GM18508 (cell line): ENCODE results near the gene RGS12.

Experiments used
- ATAC-seq: cut with Tn5 transposase; IDR thresholded peaks from one replicate; pipeline ENCODE4 v1.9.1; 2021; ENCODE audit warnings: moderate number of reproducible peaks; ENCODE audit not compliant: insufficient read depth, unreplicated experiment

Gene RGS12, protein sequence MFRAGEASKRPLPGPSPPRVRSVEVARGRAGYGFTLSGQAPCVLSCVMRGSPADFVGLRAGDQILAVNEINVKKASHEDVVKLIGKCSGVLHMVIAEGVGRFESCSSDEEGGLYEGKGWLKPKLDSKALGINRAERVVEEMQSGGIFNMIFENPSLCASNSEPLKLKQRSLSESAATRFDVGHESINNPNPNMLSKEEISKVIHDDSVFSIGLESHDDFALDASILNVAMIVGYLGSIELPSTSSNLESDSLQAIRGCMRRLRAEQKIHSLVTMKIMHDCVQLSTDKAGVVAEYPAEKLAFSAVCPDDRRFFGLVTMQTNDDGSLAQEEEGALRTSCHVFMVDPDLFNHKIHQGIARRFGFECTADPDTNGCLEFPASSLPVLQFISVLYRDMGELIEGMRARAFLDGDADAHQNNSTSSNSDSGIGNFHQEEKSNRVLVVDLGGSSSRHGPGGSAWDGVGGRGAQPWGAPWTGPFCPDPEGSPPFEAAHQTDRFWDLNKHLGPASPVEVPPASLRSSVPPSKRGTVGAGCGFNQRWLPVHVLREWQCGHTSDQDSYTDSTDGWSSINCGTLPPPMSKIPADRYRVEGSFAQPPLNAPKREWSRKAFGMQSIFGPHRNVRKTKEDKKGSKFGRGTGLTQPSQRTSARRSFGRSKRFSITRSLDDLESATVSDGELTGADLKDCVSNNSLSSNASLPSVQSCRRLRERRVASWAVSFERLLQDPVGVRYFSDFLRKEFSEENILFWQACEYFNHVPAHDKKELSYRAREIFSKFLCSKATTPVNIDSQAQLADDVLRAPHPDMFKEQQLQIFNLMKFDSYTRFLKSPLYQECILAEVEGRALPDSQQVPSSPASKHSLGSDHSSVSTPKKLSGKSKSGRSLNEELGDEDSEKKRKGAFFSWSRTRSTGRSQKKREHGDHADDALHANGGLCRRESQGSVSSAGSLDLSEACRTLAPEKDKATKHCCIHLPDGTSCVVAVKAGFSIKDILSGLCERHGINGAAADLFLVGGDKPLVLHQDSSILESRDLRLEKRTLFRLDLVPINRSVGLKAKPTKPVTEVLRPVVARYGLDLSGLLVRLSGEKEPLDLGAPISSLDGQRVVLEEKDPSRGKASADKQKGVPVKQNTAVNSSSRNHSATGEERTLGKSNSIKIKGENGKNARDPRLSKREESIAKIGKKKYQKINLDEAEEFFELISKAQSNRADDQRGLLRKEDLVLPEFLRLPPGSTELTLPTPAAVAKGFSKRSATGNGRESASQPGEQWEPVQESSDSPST (N-terminal part only)

GRCh38 chr4:3292571-3293400, at the start of gene RGS12:
Gene RGS12, plus strand, starts transcription at chr4:3293021. Its CDS starts 23,150 bp downstream, at chr4:3316171.
- ATAC-seq = no peak

GRCh38 chr4:3243136-3243780, 49.6 kb upstream of the RGS12 start:
- ATAC-seq = no peak

- ATAC-seq = no peak
Measured at GRCh38 chr4:3244002-3244401, 48.8 kb upstream of the RGS12 start.

DNA sequence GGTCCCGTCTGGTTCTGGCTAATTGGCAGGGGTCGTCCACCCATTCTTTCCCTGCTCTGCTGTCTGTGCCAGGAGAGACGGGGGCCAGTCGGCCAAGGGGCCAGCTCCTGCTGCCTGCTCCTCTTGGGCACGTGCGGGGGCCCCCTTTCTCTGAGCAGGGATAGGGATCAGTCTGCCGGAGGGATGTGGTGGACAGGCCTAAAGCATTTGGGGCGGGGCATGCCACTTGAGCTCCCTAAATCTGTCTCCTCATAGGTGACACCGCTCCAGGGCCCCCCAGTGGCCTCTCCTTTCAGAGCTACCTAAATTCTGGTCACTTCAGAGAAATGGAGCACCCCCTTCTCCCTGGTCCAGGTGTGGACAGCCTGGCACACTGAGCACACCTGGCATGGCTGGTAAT, 48.1 kb upstream of the RGS12 start:
- ATAC-seq = no peak

DNA sequence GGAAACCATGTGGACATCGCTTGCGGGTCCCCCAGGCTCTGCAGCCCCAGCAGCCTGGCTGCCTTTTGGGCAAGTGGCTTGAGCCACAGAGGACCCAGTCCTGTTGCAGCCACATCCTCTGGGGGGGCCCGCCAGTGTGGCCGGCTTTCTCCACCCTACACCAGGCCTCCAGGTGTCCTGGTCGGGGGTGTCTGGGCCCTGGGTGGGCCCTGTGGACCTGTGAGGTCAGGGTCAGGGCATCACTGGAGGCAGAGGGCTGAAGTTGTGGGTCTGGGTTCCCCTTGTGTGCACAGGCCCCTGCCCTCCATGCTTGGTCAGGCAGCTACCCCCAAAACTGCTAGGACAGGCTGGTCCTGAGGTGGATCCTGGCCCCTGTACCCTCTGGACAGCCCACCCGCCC, 47.1 kb upstream of the RGS12 start:
- ATAC-seq = no peak

DNA sequence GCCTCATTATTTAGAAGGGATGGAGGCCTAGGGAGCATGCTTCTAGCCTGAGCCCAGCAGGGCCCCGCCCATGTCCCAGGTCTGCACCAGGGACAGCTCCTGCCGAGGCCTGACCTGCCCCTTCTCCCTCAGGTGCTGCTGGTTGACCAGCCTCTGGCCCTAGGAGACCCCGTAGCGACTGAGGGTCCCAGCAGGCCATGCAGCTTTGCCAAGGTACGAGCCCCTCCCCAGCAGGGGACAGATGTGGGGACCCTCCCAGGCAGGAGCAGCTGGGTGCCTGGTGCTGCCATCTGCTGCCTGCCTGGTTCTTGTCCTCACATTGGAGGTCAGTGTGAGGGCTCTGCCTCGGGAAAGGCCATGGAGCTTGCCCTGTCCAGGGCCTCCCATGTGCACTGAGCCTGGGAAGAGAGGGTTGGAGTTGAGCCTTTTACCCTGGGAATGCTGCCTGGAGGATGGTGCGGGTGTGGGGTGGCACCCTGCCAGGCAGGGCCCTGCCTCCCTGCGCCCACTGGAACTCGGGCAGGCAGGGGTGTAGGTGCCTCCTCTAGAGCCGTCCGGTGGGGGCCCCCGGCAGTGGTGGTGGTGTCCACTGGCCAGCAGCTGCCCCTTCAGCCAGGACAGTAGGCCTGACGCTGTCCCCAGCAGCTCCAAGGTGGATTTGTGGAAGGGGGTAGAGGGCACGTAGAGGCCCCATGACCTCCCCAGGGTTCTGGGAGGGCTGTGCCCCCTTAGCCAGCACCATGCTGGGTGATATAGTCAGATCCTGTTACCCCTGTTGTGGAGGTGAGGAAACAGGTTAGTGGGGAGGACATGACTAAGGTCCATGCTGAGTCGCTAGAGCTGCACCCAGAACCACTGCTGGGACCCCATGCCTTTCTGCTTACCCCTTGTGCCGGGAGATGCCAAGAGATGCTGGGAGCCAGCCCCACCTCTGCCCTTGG, 46.1 kb upstream of the RGS12 start:
- ATAC-seq = no peak

DNA sequence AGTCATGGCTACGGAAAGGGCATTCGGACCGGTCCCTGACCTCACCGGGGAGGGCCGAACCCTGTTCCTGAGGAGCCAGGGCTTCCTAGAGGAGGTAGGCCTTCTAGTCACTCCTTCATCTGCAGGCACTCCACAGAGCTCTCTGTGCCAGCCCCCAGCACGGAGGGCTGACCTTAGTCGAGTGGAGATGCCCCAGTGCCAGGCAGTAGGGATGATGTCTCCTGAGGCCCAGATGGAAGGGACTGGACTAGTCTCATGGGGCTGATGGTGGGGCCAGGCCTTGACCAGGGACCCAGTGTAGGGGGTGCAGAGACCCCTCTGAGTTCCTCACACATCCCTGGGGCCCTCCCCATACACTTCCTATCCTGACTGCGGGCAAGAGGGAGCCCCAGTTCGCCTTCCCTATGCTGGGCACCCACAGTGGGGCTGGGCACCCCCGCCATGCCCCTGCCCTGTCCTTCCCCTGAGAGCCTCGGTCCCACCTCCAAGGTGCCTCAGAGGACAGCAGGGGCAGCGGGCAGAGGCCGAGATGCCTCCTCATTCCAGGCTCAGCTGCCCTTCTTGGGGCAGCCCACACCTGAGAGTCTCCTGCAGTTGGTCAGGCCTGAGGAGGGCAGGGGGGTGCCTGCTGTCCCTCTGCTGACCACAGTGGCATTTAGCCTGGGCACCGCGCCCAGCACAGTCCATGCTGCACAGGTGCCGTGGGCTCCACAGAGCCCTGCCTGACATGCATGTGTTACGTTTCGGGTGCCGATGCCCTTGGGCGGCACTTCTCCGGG, 45.2 kb upstream of the RGS12 start:
- no peak for ATAC-seq

- ATAC-seq = no peak
Measured at GRCh38 chr4:3248178-3248480, 44.7 kb upstream of the RGS12 start.

- no peak for ATAC-seq
Measured at GRCh38 chr4:3248811-3249661, 43.8 kb upstream of the RGS12 start, which contains the start of gene MSANTD1. Gene MSANTD1, plus strand, starts transcription at chr4:3249159. Its CDS starts 64 bp downstream, at chr4:3249223.

GRCh38 chr4:3249711-3250437, 42.9 kb upstream of the RGS12 start:
- no peak for ATAC-seq

DNA sequence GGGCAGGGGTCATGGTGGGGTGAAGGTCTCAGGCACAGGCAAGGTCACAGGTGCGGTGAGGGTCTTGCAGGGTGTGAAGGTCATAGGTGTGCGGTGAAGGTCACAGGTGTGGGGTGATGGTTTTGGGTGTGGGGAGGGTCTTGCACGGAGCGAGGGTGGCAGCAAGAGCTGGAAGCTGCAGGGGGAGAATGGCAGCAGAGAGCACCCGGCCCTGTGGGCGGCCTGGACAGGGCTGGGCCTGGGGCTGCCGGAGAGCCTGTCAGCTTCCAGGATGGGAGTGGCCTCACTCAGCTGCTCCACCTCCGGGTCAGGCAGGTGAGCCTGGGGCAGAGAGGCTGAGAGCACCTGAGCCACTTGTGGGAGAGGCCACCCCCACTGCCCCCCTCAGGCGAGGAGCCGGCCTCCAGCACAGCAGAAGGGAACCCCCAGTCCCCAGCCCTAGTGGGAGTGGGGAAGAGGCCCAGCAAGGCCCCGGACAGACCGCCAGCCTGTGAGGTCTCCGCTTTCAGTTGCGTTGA, 42.3 kb upstream of the RGS12 start:
- ATAC-seq = no peak

- ATAC-seq = no peak
Measured at GRCh38 chr4:3250956-3251690, 41.7 kb upstream of the RGS12 start.

DNA sequence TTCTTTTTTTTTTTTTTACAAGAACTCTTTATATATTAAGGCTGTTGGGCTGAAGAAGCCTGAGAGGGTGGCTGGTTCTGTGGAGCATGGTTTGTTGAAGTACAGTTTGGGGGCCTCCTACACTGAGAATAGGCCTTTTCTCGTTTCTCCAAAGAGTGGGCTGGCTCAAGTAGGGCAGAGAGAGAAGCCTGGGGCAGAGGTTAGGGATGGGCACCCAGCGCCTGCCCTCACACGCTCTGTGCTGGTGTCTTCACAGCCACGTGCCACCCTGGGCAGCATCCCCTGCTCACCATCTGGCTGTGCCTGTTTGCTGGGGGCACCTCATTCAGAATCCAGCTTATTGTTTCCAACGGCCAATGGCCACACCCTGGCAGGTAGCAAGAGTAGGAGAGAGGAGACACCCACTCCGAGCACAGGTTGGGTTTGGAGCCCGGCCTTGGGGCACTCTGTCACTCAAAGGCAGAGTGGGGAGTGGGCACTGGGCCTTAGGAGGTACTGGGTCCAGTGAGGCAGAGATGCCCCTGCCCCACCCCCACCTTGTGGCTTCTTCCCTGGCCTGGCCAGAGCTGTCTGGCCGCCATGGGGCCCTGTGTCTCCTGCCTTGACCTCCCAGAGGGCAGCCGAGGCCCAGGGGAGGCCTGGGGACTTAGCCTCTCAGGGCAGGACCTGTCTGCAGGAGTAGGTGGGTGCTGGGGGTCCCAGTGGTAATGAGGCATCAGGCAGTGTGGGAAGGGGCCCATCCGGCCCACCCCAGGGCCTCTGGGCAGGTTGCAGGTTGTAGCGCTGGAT, 40.9 kb upstream of the RGS12 start:
- no peak for ATAC-seq

DNA sequence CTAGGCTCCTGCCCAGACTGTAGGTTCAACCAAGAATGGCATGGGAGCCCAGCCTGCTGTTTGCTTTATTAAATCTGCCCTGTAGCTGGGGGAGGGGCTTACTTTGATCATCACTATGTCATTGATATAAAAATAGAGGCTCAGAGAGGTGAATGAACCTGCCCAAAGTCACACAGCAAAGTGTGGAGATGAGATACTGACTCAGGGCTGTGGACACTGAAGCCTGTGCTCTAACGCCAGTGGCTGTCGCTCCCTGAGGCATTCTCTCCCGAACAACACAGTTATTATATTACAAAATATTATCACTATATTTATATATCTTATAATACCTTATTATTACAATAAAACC, 40.4 kb upstream of the RGS12 start:
- ATAC-seq = no peak
